Nephron progenitor cell (in vitro differentiated cells): ENCODE results near the gene MYH16.

Experiments
- DNase-seq: peaks from one replicate; pipeline ENCODE4 v3.0.0; 2021
- H3K27ac Mint-ChIP-seq: 2 replicates; pipeline ENCODE4 v1.8.0; 2021; ENCODE audit warnings: mild to moderate bottlenecking, moderate library complexity, mixed read lengths
- H3K27me3 Mint-ChIP-seq: 2 replicates; pipeline ENCODE4 v1.8.0; 2021; ENCODE audit warnings: mild to moderate bottlenecking, low read depth, mixed read lengths; ENCODE audit not compliant: poor library complexity
- H3K36me3 Mint-ChIP-seq: 2 replicates; pipeline ENCODE4 v1.8.0; 2021; ENCODE audit warnings: low read depth, mixed read lengths
- H3K4me1 Mint-ChIP-seq: 2 replicates; pipeline ENCODE4 v1.8.0; 2021; ENCODE audit warnings: mixed read lengths
- H3K4me3 Mint-ChIP-seq: 2 replicates; pipeline ENCODE4 v1.8.0; 2021; ENCODE audit warnings: mild to moderate bottlenecking, moderate library complexity, mixed read lengths
- H3K9me3 Mint-ChIP-seq: 2 replicates; pipeline ENCODE4 v1.8.0; 2021; ENCODE audit warnings: mild to moderate bottlenecking, moderate library complexity, mixed read lengths
- CTCF ChIP-seq: fragments of 200-600 bp; sonication (generic); IDR thresholded peaks from 2 replicates; pipeline ENCODE4 v1.5.0; 2021; ENCODE audit warnings: antibody characterized with exemption

Gene MYH16

GRCh38 chr7:99254390-99254789, 18.2 kb upstream of the MYH16 start:
- H3K36me3 Mint-ChIP-seq, result no peaks in the 10 kb centered on the region
- peaks cover 12% of the 10 kb centered on the region for H3K4me1 Mint-ChIP-seq
- TF ChIP-seq CTCF, result no peak
- H3K4me3 Mint-ChIP-seq, result no peak overlapping the region
- H3K27ac Mint-ChIP-seq, result no peak overlapping the region
- peaks cover 19% of the 10 kb centered on the region for H3K27me3 Mint-ChIP-seq
- no peaks in the 10 kb centered on the region for H3K9me3 Mint-ChIP-seq
- DNase-seq, result no peak

- TF ChIP-seq CTCF, result no peak
- Mint-ChIP-seq H3K27me3 (peaks cover 19% of the 10 kb centered on the region), H3K27ac (no peak overlapping the region), H3K9me3 (no peaks in the 10 kb centered on the region), H3K4me1 (peaks cover 12% of the 10 kb centered on the region), H3K36me3 (no peaks in the 10 kb centered on the region), H3K4me3 (no peak overlapping the region)
- no peak for DNase-seq
Observed at GRCh38 chr7:99255463-99255862, 17.2 kb upstream of the MYH16 start.

GRCh38 chr7:99257065-99257464, 15.6 kb upstream of the MYH16 start:
- Mint-ChIP-seq H3K36me3 (no peaks in the 10 kb centered on the region), H3K27ac (peak overlapping the region; percentile 39), H3K27me3 (peaks cover 25% of the 10 kb centered on the region), H3K9me3 (no peaks in the 10 kb centered on the region), H3K4me1 (peaks cover 8% of the 10 kb centered on the region), H3K4me3 (no peak overlapping the region)
- TF ChIP-seq CTCF, result no peak
- no peak for DNase-seq

GRCh38 chr7:99257675-99258074, 15.0 kb upstream of the MYH16 start:
- H3K27ac Mint-ChIP-seq, result peak overlapping the region; percentile 78
- no peaks in the 10 kb centered on the region for H3K9me3 Mint-ChIP-seq
- peaks cover 32% of the 10 kb centered on the region for H3K27me3 Mint-ChIP-seq
- no peaks in the 10 kb centered on the region for H3K36me3 Mint-ChIP-seq
- peaks cover 2% of the 10 kb centered on the region for H3K4me1 Mint-ChIP-seq
- no peak for TF ChIP-seq CTCF
- no peak for DNase-seq
- no peak overlapping the region for H3K4me3 Mint-ChIP-seq

- no peaks in the 10 kb centered on the region for H3K4me1 Mint-ChIP-seq
- H3K36me3 Mint-ChIP-seq, result no peaks in the 10 kb centered on the region
Observed at GRCh38 chr7:99258501-99258900, 14.1 kb upstream of the MYH16 start.

More at GRCh38 chr7:99258501-99258900, 14.1 kb upstream of the MYH16 start:
- DNase-seq, result no peak
- no peak for TF ChIP-seq CTCF
- H3K9me3 Mint-ChIP-seq, result no peaks in the 10 kb centered on the region
- no peak overlapping the region for H3K4me3 Mint-ChIP-seq
- no peak overlapping the region for H3K27ac Mint-ChIP-seq
- peaks cover 39% of the 10 kb centered on the region for H3K27me3 Mint-ChIP-seq
